ENCODE measurements around the gene BABAM2.

The BABAM2 gene

DNA sequence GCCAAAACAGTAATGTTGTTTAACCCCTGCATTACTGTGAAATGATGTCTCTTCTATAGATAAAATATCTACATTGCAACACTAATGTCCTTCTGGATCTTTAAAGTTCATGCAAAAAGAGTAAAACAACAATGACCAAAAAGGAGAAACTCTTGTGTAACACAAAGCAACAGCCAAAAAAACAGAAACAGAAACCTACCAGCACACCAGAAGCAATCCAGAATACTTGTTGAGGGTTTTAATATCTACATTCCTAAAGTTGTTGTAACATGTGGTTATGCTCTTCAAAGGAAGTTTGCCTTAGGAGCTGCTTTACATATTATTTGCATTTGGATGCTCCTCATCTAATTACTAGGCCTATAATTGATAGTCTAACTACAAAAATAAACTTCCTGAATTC, 157.2 kb downstream of the BABAM2 start:
- ChIA-PET CTCF (no interaction called here), POLR2A (no interaction called here)
- H3K9me3 ChIP-seq (ENCODE audit: control insufficient read depth, insufficient read depth, low read depth, low read length), result no peaks in the 10 kb centered on the region
- TF ChIP-seq ZNF785 (tag by site-specific recombination; IDR thresholded peaks at IDR 0.05), result no peak
- no peak for TF ChIP-seq KLF16 (tag by site-specific recombination; IDR thresholded peaks at IDR 0.05)
- TF ChIP-seq ZNF292 (tag by site-specific recombination; IDR thresholded peaks at IDR 0.05; ENCODE audit: borderline replicate concordance, low read depth), result no peak
- TF ChIP-seq, protein P1, sequence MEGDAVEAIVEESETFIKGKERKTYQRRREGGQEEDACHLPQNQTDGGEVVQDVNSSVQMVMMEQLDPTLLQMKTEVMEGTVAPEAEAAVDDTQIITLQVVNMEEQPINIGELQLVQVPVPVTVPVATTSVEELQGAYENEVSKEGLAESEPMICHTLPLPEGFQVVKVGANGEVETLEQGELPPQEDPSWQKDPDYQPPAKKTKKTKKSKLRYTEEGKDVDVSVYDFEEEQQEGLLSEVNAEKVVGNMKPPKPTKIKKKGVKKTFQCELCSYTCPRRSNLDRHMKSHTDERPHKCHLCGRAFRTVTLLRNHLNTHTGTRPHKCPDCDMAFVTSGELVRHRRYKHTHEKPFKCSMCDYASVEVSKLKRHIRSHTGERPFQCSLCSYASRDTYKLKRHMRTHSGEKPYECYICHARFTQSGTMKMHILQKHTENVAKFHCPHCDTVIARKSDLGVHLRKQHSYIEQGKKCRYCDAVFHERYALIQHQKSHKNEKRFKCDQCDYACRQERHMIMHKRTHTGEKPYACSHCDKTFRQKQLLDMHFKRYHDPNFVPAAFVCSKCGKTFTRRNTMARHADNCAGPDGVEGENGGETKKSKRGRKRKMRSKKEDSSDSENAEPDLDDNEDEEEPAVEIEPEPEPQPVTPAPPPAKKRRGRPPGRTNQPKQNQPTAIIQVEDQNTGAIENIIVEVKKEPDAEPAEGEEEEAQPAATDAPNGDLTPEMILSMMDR (tag by site-specific recombination; IDR thresholded peaks at IDR 0.05), result no peak
- no peak for TF ChIP-seq ZNF2 (tag by site-specific recombination; IDR thresholded peaks at IDR 0.05)
- no peak for TF ChIP-seq ZNF768 (tag by site-specific recombination; IDR thresholded peaks at IDR 0.05)
- no peak for TF ChIP-seq ZNF239 (tag by site-specific recombination; IDR thresholded peaks at IDR 0.05)
- no peak for TF ChIP-seq ZNF248 (tag by site-specific recombination; IDR thresholded peaks at IDR 0.05)
- no peak for TF ChIP-seq PBX3 (CRISPR knock-in tag; IDR thresholded peaks at IDR 0.05)
- TF ChIP-seq ZNF521 (tag by site-specific recombination; IDR thresholded peaks at IDR 0.05), result no peak
- no peak for TF ChIP-seq ZNF37A (tag by site-specific recombination; IDR thresholded peaks at IDR 0.05)
- no peaks in the 10 kb centered on the region; a peak in 1 of 3 replicates for H3K36me3 ChIP-seq (ENCODE audit: control insufficient read depth in 2 of 2, insufficient read depth in 1 of 2, low read length in 2 of 2)
- no peaks in the 10 kb centered on the region for H3K4me1 ChIP-seq (ENCODE audit: control insufficient read depth, insufficient read depth, low read length)
- no peak overlapping the region for H3K4me3 ChIP-seq (ENCODE audit: low read depth, low read length)
- H3K27ac ChIP-seq (ENCODE audit: extremely low read depth, low read depth, low read length), result no peak overlapping the region

DNA sequence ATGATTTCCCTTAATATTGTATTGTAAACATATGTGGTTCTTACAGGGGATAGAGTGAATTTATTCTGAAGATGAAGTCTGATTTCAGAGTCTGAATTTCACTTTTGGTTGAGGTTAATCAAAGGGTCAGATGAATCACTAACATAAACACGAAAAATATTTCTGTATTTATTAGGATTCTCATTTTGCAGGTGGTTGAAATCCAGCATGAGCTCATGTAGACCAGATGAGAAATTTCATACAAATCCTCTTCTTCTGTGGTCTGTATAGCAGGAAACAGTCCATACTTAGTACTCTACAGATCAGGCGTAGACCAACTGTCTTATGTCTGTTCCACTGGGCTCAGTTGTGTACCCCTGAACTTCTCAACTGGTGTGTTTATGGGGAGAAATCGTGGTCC, 157.8 kb downstream of the BABAM2 start:
- H3K36me3 ChIP-seq (ENCODE audit: control insufficient read depth in 2 of 2, insufficient read depth in 1 of 2, low read length in 2 of 2), result no peaks in the 10 kb centered on the region; a peak in 1 of 3 replicates
- H3K4me3 ChIP-seq (ENCODE audit: low read depth, low read length), result no peak overlapping the region
- POLR2A ChIA-PET, result no interaction called here
- TF ChIP-seq ZFP69B (tag by site-specific recombination; IDR thresholded peaks at IDR 0.05) (no peak), ZNF266 (tag by site-specific recombination; IDR thresholded peaks at IDR 0.05; ENCODE audit: low read depth) (no peak), ZNF341 (tag by site-specific recombination; IDR thresholded peaks at IDR 0.05; ENCODE audit: low read depth) (no peak), ZNF558 (tag by site-specific recombination; IDR thresholded peaks at IDR 0.05) (no peak), ZNF530 (tag by site-specific recombination; IDR thresholded peaks at IDR 0.05; ENCODE audit: low read depth) (no peak), ZNF626 (tag by site-specific recombination; IDR thresholded peaks at IDR 0.05) (no peak)
- TF ChIP-seq, protein P2, sequence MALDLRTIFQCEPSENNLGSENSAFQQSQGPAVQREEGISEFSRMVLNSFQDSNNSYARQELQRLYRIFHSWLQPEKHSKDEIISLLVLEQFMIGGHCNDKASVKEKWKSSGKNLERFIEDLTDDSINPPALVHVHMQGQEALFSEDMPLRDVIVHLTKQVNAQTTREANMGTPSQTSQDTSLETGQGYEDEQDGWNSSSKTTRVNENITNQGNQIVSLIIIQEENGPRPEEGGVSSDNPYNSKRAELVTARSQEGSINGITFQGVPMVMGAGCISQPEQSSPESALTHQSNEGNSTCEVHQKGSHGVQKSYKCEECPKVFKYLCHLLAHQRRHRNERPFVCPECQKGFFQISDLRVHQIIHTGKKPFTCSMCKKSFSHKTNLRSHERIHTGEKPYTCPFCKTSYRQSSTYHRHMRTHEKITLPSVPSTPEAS (tag by site-specific recombination; IDR thresholded peaks at IDR 0.05), result no peak
- no peaks in the 10 kb centered on the region for H3K9me3 ChIP-seq (ENCODE audit: control insufficient read depth, insufficient read depth, low read depth, low read length)
- 0 out of 2 replicates have a peak, but pooled peaks cover under 1% of the 10 kb centered on the region for H3K4me1 ChIP-seq (ENCODE audit: control insufficient read depth, insufficient read depth, low read length)
- CTCF ChIA-PET, result no interaction called here
- H3K27ac ChIP-seq (ENCODE audit: extremely low read depth, low read depth, low read length), result no peak overlapping the region

- ChIA-PET CTCF (interaction anchor here (0.6 kb wide), 1 partner anchor 414 kb away, joined by 4 read pairs; no protein-coding TSS in a partner anchor), POLR2A (no interaction called here)
- Histone ChIP-seq H3K9me3 (ENCODE audit: control insufficient read depth, insufficient read depth, low read depth, low read length) (no peaks in the 10 kb centered on the region), H3K4me3 (ENCODE audit: low read depth, low read length) (no peak overlapping the region), H3K36me3 (ENCODE audit: control insufficient read depth in 2 of 2, insufficient read depth in 1 of 2, low read length in 2 of 2) (no peaks in the 10 kb centered on the region; a peak in 1 of 3 replicates), H3K4me1 (ENCODE audit: control insufficient read depth, insufficient read depth, low read length) (0 out of 2 replicates have a peak, but pooled peaks cover 3% of the 10 kb centered on the region), H3K27ac (ENCODE audit: extremely low read depth, low read depth, low read length) (no peak overlapping the region)
- TF ChIP-seq ZNF518A (tag by site-specific recombination; conservative IDR thresholded peaks at IDR 0.05; ENCODE audit: low read depth) (no peak), ZNF10 (tag by site-specific recombination; IDR thresholded peaks at IDR 0.05) (no peak), ZNF776 (tag by site-specific recombination; IDR thresholded peaks at IDR 0.05; ENCODE audit: borderline replicate concordance) (no peak), ZNF48 (tag by site-specific recombination; IDR thresholded peaks at IDR 0.05) (no peak), ZNF133 (tag by site-specific recombination; IDR thresholded peaks at IDR 0.05) (no peak), MEIS1 (CRISPR knock-in tag; IDR thresholded peaks at IDR 0.05; ENCODE audit: borderline replicate concordance) (no peak)
These were observed 158.9 kb downstream of the BABAM2 start for GRCh38 chr2:28049416-28049815.
